Karpas-422 (cell line): ENCODE data around the gene PDE1C. TPM values are rescaled to one million over a fixed set of nuclear protein-coding genes. Genes with fewer than 3 reads are reported as not detected.

Experiments
- DNase-seq: peaks from one replicate; pipeline ENCODE4 v3.0.0-alpha.2; 2015
- H2AFZ ChIP-seq: fragments of 200-600 bp; sonication (generic); 2 replicates; pipeline ENCODE4 v1.6.1; 2014; ENCODE audit warnings: antibody characterized with exemption, low read length, mixed read lengths
- H3K27ac ChIP-seq: fragments of 200-600 bp; sonication (generic); 2 replicates; pipeline ENCODE4 v1.5.1; 2014; ENCODE audit warnings: mild to moderate bottlenecking, low read length, moderate library complexity
- H3K27me3 ChIP-seq: fragments of 200-600 bp; sonication (generic); 2 replicates; pipeline ENCODE4 v1.6.1; 2014; ENCODE audit warnings: low read length, mixed read lengths
- H3K36me3 ChIP-seq: fragments of 200-600 bp; sonication (generic); 2 replicates; pipeline ENCODE4 v1.6.1; 2014; ENCODE audit warnings: low read length, mixed read lengths; ENCODE audit not compliant: insufficient read depth
- H3K4me1 ChIP-seq: fragments of 200-600 bp; sonication (generic); 2 replicates; pipeline ENCODE4 v1.6.1; 2014; ENCODE audit warnings: mild to moderate bottlenecking, low read length, mixed read lengths
- H3K4me2 ChIP-seq: fragments of 200-600 bp; sonication (generic); 2 replicates; pipeline ENCODE4 v1.6.1; 2014; ENCODE audit warnings: low read length, low read depth, mild to moderate bottlenecking; ENCODE audit not compliant: poor library complexity, severe bottlenecking
- H3K4me3 ChIP-seq: fragments of 200-600 bp; sonication (generic); 2 replicates; pipeline ENCODE4 v1.5.1; 2014; ENCODE audit warnings: mild to moderate bottlenecking, antibody characterized with exemption, low read length, mixed read lengths
- H3K79me2 ChIP-seq: fragments of 200-600 bp; sonication (generic); 2 replicates; pipeline ENCODE4 v1.6.1; 2014; ENCODE audit warnings: mild to moderate bottlenecking, low read length, mixed read lengths
- H3K9ac ChIP-seq: fragments of 200-600 bp; sonication (generic); 2 replicates; pipeline ENCODE4 v1.6.0; 2014; ENCODE audit warnings: low read length
- H3K9me2 ChIP-seq: fragments of 200-600 bp; sonication (generic), shearing (Covaris generic); replicated peaks from 2 replicates; pipeline ENCODE4 v1.6.0; 2014; ENCODE audit warnings: mild to moderate bottlenecking, low read length, moderate library complexity; ENCODE audit not compliant: insufficient read depth
- H3K9me3 ChIP-seq: fragments of 300-700, 200-600 bp; sonication (generic); 2 replicates; pipeline ENCODE4 v1.6.1; 2014; ENCODE audit warnings: low read length, mixed read lengths
- H4K20me1 ChIP-seq: fragments of 200-600 bp; sonication (generic); 2 replicates; pipeline ENCODE4 v1.6.1; 2014; ENCODE audit warnings: mild to moderate bottlenecking, antibody characterized with exemption, low read length, low read depth; ENCODE audit not compliant: insufficient read depth
- total RNA-seq: library from RNA; depleted of rRNA; stranded (reverse); fragments of >200 nt; shearing (Covaris generic); gene quantifications from 2 replicates; pipeline ENCODE4 v1.2.3, GENCODE V29; 2014; ENCODE audit warnings: low replicate concordance

Gene PDE1C
- total RNA-seq, 1 experiment from 2014 or later = not detected

- no peaks in the 10 kb centered on the region for H3K27me3 ChIP-seq
- H3K27ac ChIP-seq = no peak overlapping the region
- DNase-seq = no peak
- no peaks in the 10 kb centered on the region for H3K4me1 ChIP-seq
- H3K9ac ChIP-seq = no peak overlapping the region
- H3K4me3 ChIP-seq = no peak overlapping the region
- H4K20me1 ChIP-seq = no peaks in the 10 kb centered on the region
- no peaks in the 10 kb centered on the region for H3K79me2 ChIP-seq
- H3K36me3 ChIP-seq = no peaks in the 10 kb centered on the region
- no peaks in the 10 kb centered on the region for H3K9me3 ChIP-seq
- H2AFZ ChIP-seq = no peak overlapping the region
- no peak overlapping the region for H3K4me2 ChIP-seq
- no peaks in the 10 kb centered on the region for H3K9me2 ChIP-seq
These were observed 2.2 kb upstream of the PDE1C start for GRCh38 chr7:32072397-32072796.

GRCh38 chr7:32071466-32072091 lies 1.4 kb upstream of the PDE1C start:
- no peak overlapping the region for H2AFZ ChIP-seq
- H3K4me2 ChIP-seq = no peak overlapping the region
- H3K27ac ChIP-seq = no peak overlapping the region
- no peaks in the 10 kb centered on the region for H4K20me1 ChIP-seq
- no peak overlapping the region for H3K9ac ChIP-seq
- H3K9me3 ChIP-seq = no peaks in the 10 kb centered on the region
- no peak overlapping the region for H3K4me3 ChIP-seq
- H3K9me2 ChIP-seq = no peaks in the 10 kb centered on the region
- H3K36me3 ChIP-seq = no peaks in the 10 kb centered on the region
- no peaks in the 10 kb centered on the region for H3K27me3 ChIP-seq
- H3K79me2 ChIP-seq = no peaks in the 10 kb centered on the region
- H3K4me1 ChIP-seq = no peaks in the 10 kb centered on the region
- no peak for DNase-seq

GRCh38 chr7:32070051-32070405 lies 179 bp downstream of the PDE1C start:
- Histone ChIP-seq H3K9me2 (no peaks in the 10 kb centered on the region), H3K36me3 (no peaks in the 10 kb centered on the region), H3K4me1 (no peaks in the 10 kb centered on the region), H3K9me3 (no peaks in the 10 kb centered on the region), H4K20me1 (no peaks in the 10 kb centered on the region), H3K79me2 (no peaks in the 10 kb centered on the region), H3K27ac (no peak overlapping the region), H3K4me2 (no peak overlapping the region), H3K4me3 (no peak overlapping the region), H3K9ac (no peak overlapping the region), H3K27me3 (no peaks in the 10 kb centered on the region), H2AFZ (no peak overlapping the region)
- DNase-seq = no peak

GRCh38 chr7:32069116-32069650 lies 1.0 kb downstream of the PDE1C start:
- Histone ChIP-seq H3K27ac (no peak overlapping the region), H3K4me2 (no peak overlapping the region), H3K9me3 (no peaks in the 10 kb centered on the region), H3K9ac (no peak overlapping the region), H3K9me2 (no peaks in the 10 kb centered on the region), H3K27me3 (no peaks in the 10 kb centered on the region), H3K4me1 (no peaks in the 10 kb centered on the region), H3K4me3 (no peak overlapping the region), H2AFZ (no peak overlapping the region), H3K79me2 (no peaks in the 10 kb centered on the region), H3K36me3 (no peaks in the 10 kb centered on the region), H4K20me1 (no peaks in the 10 kb centered on the region)
- no peak for DNase-seq

GRCh38 chr7:32068411-32069101 lies 1.7 kb downstream of the PDE1C start:
- Histone ChIP-seq H3K4me3 (no peak overlapping the region), H3K4me1 (no peaks in the 10 kb centered on the region), H3K9me2 (no peaks in the 10 kb centered on the region), H3K9me3 (no peaks in the 10 kb centered on the region), H3K9ac (no peak overlapping the region), H2AFZ (no peak overlapping the region), H3K4me2 (no peak overlapping the region), H3K79me2 (no peaks in the 10 kb centered on the region), H4K20me1 (no peaks in the 10 kb centered on the region), H3K36me3 (no peaks in the 10 kb centered on the region), H3K27me3 (no peaks in the 10 kb centered on the region), H3K27ac (no peak overlapping the region)
- DNase-seq = no peak

- no peaks in the 10 kb centered on the region for H3K9me3 ChIP-seq
- no peaks in the 10 kb centered on the region for H3K36me3 ChIP-seq
- no peaks in the 10 kb centered on the region for H3K4me1 ChIP-seq
- H4K20me1 ChIP-seq = no peaks in the 10 kb centered on the region
- no peak for DNase-seq
- H3K27ac ChIP-seq = no peak overlapping the region
- H3K4me2 ChIP-seq = no peak overlapping the region
- H3K79me2 ChIP-seq = no peaks in the 10 kb centered on the region
- no peak overlapping the region for H2AFZ ChIP-seq
- no peak overlapping the region for H3K9ac ChIP-seq
- no peaks in the 10 kb centered on the region for H3K27me3 ChIP-seq
- no peaks in the 10 kb centered on the region for H3K9me2 ChIP-seq
- H3K4me3 ChIP-seq = no peak overlapping the region
These were observed 3.8 kb downstream of the PDE1C start for GRCh38 chr7:32066441-32066840.

- no peak for DNase-seq
- Histone ChIP-seq H3K9me3 (no peaks in the 10 kb centered on the region), H2AFZ (no peak overlapping the region), H3K27ac (no peak overlapping the region), H3K4me2 (no peak overlapping the region), H4K20me1 (no peaks in the 10 kb centered on the region), H3K79me2 (no peaks in the 10 kb centered on the region), H3K27me3 (no peaks in the 10 kb centered on the region), H3K9ac (no peak overlapping the region), H3K4me1 (no peaks in the 10 kb centered on the region), H3K4me3 (no peak overlapping the region), H3K36me3 (no peaks in the 10 kb centered on the region), H3K9me2 (no peaks in the 10 kb centered on the region)
These were observed 6.6 kb downstream of the PDE1C start for GRCh38 chr7:32063614-32064013.

GRCh38 chr7:32062150-32062549 lies 8.1 kb downstream of the PDE1C start:
- H3K36me3 ChIP-seq = no peaks in the 10 kb centered on the region
- H3K27me3 ChIP-seq = no peaks in the 10 kb centered on the region
- H3K9me2 ChIP-seq = no peaks in the 10 kb centered on the region
- no peaks in the 10 kb centered on the region for H3K4me1 ChIP-seq
- no peaks in the 10 kb centered on the region for H3K9me3 ChIP-seq
- no peak overlapping the region for H3K4me2 ChIP-seq
- H3K79me2 ChIP-seq = no peaks in the 10 kb centered on the region
- H2AFZ ChIP-seq = no peak overlapping the region
- peak; percentile 79 for DNase-seq
- no peaks in the 10 kb centered on the region for H4K20me1 ChIP-seq
- H3K4me3 ChIP-seq = no peak overlapping the region
- no peak overlapping the region for H3K9ac ChIP-seq
- no peak overlapping the region for H3K27ac ChIP-seq
